ENCODE data around the gene CACHD1. TPM values are rescaled to one million over a fixed set of nuclear protein-coding genes. Genes with fewer than 3 reads are reported as not detected.
"Not testable (repeated sequence)": the region's sequence is repeated elsewhere in the genome, so short reads cannot be mapped to it uniquely, and the experiment has no call there.

Gene CACHD1
- total and polyA plus RNA-seq, 7 donors: 1.1 to 5.8 (median 2.1) TPM

DNA sequence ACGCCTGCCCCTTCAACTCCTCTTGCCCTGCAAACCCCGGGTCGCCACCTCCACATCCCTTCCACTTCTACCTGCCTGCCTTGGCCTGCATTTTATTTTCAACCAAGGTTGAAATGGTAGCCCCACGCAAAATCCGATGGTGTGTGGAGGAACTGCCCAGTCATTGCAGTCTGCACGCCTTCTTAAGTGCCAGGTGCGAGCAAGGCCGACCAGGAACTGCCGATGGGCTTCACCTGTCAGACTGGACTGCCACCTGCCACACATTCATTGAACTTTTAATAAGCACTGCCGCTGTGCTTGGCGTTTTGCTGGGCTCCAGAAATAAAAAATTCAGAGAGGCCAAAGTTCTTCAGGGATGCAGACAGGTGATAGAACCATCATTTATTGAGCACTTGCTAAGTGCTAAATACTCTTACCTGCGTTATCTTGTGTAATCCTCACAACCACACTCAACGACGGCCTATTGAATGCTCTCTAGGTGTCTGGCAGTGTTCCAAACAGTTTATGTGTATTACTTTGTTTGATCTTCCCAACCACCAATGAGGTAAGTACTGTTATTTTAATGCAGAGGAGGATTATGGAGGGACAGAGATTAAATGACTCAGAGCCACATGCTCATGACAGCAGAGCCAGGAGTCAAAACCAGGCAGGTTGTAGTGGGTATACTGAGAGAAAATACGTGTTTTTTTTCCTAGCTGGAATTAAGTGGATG is 36.2 kb downstream of the CACHD1 start:
- Histone ChIP-seq H3K9me3 (no peaks in the 10 kb centered on the region), H3K27ac (peak overlapping the region; percentile 12), H3K27me3 (ENCODE audit: insufficient read depth in 3 of 3, low read length in 2 of 3) (no peaks in the 10 kb centered on the region), H3K36me3 (ENCODE audit: insufficient read depth in 1 of 2, low read depth in 1 of 2) (no peaks in the 10 kb centered on the region), H3K4me1 (peaks cover 12% of the 10 kb centered on the region), H3K4me3 (peak overlapping the region; percentile 69)
- WGBS, 3 donors: 35 to 52% (median 42%) methylated on average over 14 to 15 of the region's 15 CpGs
- intact Hi-C loops (cut with DNase I): loop anchor here in 1 of 2 donors (1.0 kb wide), 1 partner anchor 33 kb away; no protein-coding TSS in a partner anchor
- TF ChIP-seq, protein P1, sequence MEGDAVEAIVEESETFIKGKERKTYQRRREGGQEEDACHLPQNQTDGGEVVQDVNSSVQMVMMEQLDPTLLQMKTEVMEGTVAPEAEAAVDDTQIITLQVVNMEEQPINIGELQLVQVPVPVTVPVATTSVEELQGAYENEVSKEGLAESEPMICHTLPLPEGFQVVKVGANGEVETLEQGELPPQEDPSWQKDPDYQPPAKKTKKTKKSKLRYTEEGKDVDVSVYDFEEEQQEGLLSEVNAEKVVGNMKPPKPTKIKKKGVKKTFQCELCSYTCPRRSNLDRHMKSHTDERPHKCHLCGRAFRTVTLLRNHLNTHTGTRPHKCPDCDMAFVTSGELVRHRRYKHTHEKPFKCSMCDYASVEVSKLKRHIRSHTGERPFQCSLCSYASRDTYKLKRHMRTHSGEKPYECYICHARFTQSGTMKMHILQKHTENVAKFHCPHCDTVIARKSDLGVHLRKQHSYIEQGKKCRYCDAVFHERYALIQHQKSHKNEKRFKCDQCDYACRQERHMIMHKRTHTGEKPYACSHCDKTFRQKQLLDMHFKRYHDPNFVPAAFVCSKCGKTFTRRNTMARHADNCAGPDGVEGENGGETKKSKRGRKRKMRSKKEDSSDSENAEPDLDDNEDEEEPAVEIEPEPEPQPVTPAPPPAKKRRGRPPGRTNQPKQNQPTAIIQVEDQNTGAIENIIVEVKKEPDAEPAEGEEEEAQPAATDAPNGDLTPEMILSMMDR (IDR thresholded peaks at IDR 0.05): no peak
- ATAC-seq: peak; percentile 33 to 71 (median 63)
- DNase-seq: peak in 1 of 2 donors; percentile 48

DNA sequence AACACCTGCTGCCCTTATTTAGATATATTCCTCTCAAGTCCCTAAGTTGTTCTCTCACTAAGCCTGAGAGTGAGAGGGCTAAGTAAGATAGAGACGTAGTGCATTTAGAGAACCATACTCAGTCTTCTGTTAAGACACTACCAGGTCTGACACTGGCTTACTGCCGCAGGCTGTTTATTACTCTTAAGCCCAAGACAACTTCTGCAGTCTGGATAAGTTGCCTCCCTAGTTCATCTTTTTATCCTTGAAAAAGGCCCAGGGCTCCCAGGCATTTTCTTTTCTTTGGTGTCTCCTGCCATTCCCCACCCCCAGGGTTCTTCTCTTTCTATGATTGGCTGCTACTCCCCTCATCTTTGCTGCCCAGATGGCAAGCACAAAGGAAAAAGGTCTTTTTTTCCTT is 38.7 kb downstream of the CACHD1 start:
- Histone ChIP-seq H3K4me3 (no peak overlapping the region), H3K27ac (no peak overlapping the region), H3K9me3 (no peaks in the 10 kb centered on the region), H3K4me1 (peaks cover 4% of the 10 kb centered on the region), H3K36me3 (ENCODE audit: insufficient read depth in 1 of 2, low read depth in 1 of 2) (no peaks in the 10 kb centered on the region), H3K27me3 (ENCODE audit: insufficient read depth in 3 of 3, low read length in 2 of 3) (no peaks in the 10 kb centered on the region)
- 59 to 84% (median 79%) methylated on average over 2 of the region's 2 CpGs for WGBS, 3 donors
- ATAC-seq (no peak), DNase-seq (no peak)
- TF ChIP-seq, protein P1 (IDR thresholded peaks at IDR 0.05): no peak
- intact Hi-C loops (cut with DNase I): no loop called here

DNA sequence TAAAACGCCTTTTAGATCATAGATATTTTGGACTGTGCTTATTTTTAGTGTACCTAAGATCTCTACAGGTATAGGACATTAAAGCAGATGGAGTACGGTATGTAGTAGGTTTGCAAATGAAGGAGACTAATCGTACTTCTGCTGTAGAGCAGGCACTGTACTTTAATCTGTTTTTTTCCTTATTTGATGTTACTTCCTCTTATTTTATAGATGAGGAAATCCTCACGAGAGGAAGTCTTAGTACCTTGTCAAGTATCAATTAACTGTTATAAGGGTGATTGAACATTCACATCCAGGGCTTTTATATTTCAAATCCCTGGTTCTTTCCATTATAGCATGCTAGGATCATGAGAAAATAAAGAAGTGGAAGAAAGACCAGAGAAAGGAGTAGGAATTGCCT is 41.1 kb downstream of the CACHD1 start:
- TF ChIP-seq, protein P1 (IDR thresholded peaks at IDR 0.05): no peak
- H3K4me1 ChIP-seq: peaks cover 25% of the 10 kb centered on the region

DNA sequence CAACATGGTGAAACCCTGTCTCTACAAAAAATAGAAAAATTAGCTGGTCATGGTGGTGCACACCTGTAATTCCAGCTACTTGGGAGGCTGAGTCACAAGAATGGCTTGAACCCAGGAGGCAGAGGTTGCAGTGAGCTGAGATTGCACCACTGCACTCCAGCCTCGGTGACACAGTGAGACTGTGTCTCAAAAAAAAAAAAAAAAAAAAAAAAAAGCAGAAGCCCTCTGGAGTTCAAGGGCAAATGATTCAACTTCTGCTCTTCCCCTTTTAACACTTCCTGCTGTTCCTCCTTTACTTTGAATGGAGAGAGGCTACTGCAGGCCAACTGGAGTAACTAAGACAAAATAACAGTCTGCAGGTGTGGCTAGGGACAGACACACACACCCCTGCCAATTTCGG is 42.3 kb downstream of the CACHD1 start:
- DNase-seq; H3K27me3 ChIP-seq (ENCODE audit: insufficient read depth in 3 of 3, low read length in 2 of 3); ATAC-seq; H3K9me3 ChIP-seq; H3K4me3 ChIP-seq; intact Hi-C loops (cut with DNase I); H3K27ac ChIP-seq; H3K36me3 ChIP-seq (ENCODE audit: insufficient read depth in 1 of 2, low read depth in 1 of 2): not testable (repeated sequence)
- peaks cover 23% of the 10 kb centered on the region for H3K4me1 ChIP-seq
- 49 to 80% (median 62%) methylated on average over 2 of the region's 2 CpGs for WGBS, 3 donors

More for the DNA sequence above, 41.1 kb downstream of the CACHD1 start:
- intact Hi-C loops (cut with DNase I): no loop called here
- DNase-seq: no peak
- Histone ChIP-seq H3K27me3 (ENCODE audit: insufficient read depth in 3 of 3, low read length in 2 of 3) (no peaks in the 10 kb centered on the region), H3K4me3 (no peak overlapping the region), H3K9me3 (no peaks in the 10 kb centered on the region), H3K36me3 (ENCODE audit: insufficient read depth in 1 of 2, low read depth in 1 of 2) (no peaks in the 10 kb centered on the region), H3K27ac (no peak overlapping the region)
- ATAC-seq: no peak
- 86 to 93% (median 88%) methylated on average over 4 of the region's 4 CpGs for WGBS, 3 donors

DNA sequence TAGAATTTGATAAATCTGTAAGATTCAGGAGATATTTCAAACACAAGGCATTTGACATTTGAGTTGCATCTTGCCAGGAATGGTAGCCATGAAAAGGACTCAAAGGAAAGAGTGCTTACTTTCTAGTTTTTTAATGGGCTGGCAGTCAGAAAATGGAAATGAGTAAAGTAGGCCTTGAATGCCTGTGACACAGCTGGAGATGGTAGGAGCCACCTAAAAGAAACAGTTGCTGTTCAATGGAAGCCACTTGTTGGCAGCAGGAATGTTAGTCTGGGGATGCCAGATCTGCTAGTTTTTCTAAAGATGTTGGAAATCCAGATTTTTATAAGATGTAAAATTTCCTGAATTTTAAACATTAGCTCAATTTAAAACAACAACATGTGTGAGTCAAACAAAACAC is 43.6 kb downstream of the CACHD1 start:
- Histone ChIP-seq H3K4me1 (peaks cover 23% of the 10 kb centered on the region), H3K27me3 (ENCODE audit: insufficient read depth in 3 of 3, low read length in 2 of 3) (no peaks in the 10 kb centered on the region), H3K4me3 (no peak overlapping the region), H3K9me3 (no peaks in the 10 kb centered on the region), H3K36me3 (ENCODE audit: insufficient read depth in 1 of 2, low read depth in 1 of 2) (no peaks in the 10 kb centered on the region), H3K27ac (no peak overlapping the region)
- intact Hi-C loops (cut with DNase I): no loop called here
- TF ChIP-seq, protein P1 (IDR thresholded peaks at IDR 0.05): no peak
- ATAC-seq (no peak), DNase-seq (no peak)
